K562 (cell line): Measurements from ENCODE around the gene ALS2CL. TPM values are rescaled to one million over a fixed set of nuclear protein-coding genes. Genes with fewer than 3 reads are reported as not detected.

ENCODE experiments used
- ARID1B ChIP-seq: fragments of 450-650 bp; IDR thresholded peaks from 2 replicates; pipeline ENCODE4 v1.6.1; 2016; ENCODE audit warnings: antibody characterized with exemption, mild to moderate bottlenecking, inconsistent platforms
- CGGBP1 ChIP-seq: fragments of 250-450 bp; sonication (Bioruptor Pico); IDR thresholded peaks from 2 replicates; pipeline ENCODE4 v1.9.0; 2021; ENCODE audit warnings: mild to moderate bottlenecking
- E2F5 ChIP-seq: sonication (generic); formaldehyde crosslinking; IDR thresholded peaks from 2 replicates; pipeline ENCODE4 v1.8.0; 2022; ENCODE audit warnings: mild to moderate bottlenecking, missing genetic modification reagents
- ELK1 ChIP-seq: sonication (generic); formaldehyde crosslinking; IDR thresholded peaks from 2 replicates; pipeline ENCODE4 v1.8.1; 2022; ENCODE audit warnings: missing genetic modification reagents
- IFI16 ChIP-seq: fragments of 250-450 bp; sonication (Bioruptor Pico); IDR thresholded peaks from 2 replicates; pipeline ENCODE4 v2.1.2; 2022; ENCODE audit warnings: mild to moderate bottlenecking, inconsistent platforms
- KDM4B ChIP-seq, 2 experiments: fragments of 450-650 bp in 1 of 2; sonication (generic) in 1 of 2; IDR thresholded peaks; 2 replicates each; pipeline ENCODE4 v1.6.1; 2016 to 2017; ENCODE audit warnings: borderline replicate concordance in 2 of 2, antibody characterized with exemption in 1 of 2, low read depth in 1 of 2, mild to moderate bottlenecking in 1 of 2
- MCM7 ChIP-seq, 2 experiments: fragments of 450-650 bp; IDR thresholded peaks; 2 replicates each; pipeline ENCODE4 v1.6.1; 2016 to 2018
- NFATC3 ChIP-seq: fragments of 450-650 bp; IDR thresholded peaks from 2 replicates; pipeline ENCODE4 v1.6.1; 2017; ENCODE audit warnings: mild to moderate bottlenecking
- POLR2G ChIP-seq: fragments of 200-400 bp; formaldehyde crosslinking; IDR thresholded peaks from 2 replicates; pipeline ENCODE4 v1.6.1; 2017; ENCODE audit warnings: low read depth, mild to moderate bottlenecking, antibody characterized with exemption, low read length, moderate library complexity
- PRMT5 ChIP-seq: sonication (generic); formaldehyde crosslinking; IDR thresholded peaks from 2 replicates; pipeline ENCODE4 v1.5.0; 2020; ENCODE audit warnings: missing genetic modification reagents
- RFX1 ChIP-seq: fragments of 450-650 bp; IDR thresholded peaks from 2 replicates; pipeline ENCODE4 v1.6.1; 2016; ENCODE audit warnings: mild to moderate bottlenecking, moderate library complexity
- RFX7 ChIP-seq: fragments of 250-450 bp; sonication (Bioruptor Pico); IDR thresholded peaks from 2 replicates; pipeline ENCODE4 v1.5.1; 2021; ENCODE audit warnings: mild to moderate bottlenecking
- SMARCA4 ChIP-seq: fragments of 450-650 bp; IDR thresholded peaks from 2 replicates; pipeline ENCODE4 v1.6.1; 2016
- SNIP1 ChIP-seq: fragments of 450-650 bp; IDR thresholded peaks from 2 replicates; pipeline ENCODE4 v1.7.1; 2017; ENCODE audit warnings: low read depth, mild to moderate bottlenecking
- SRSF3 ChIP-seq: fragments of 200-400 bp; formaldehyde crosslinking; IDR thresholded peaks from 2 replicates; pipeline ENCODE4 v1.6.1; 2016; ENCODE audit warnings: mild to moderate bottlenecking, low read length, moderate library complexity; ENCODE audit not compliant: insufficient read depth
- TCF15 ChIP-seq: fragments of 250-450 bp; sonication (Bioruptor Pico); IDR thresholded peaks from 2 replicates; pipeline ENCODE4 v1.8.0; 2022; ENCODE audit warnings: moderate library complexity, mild to moderate bottlenecking, inconsistent platforms
- TEAD2 ChIP-seq: fragments of 450-650 bp; IDR thresholded peaks from 2 replicates; pipeline ENCODE4 v1.6.1; 2016; ENCODE audit warnings: missing genetic modification characterization, control low read depth, missing compliant biosample characterization
- ZBTB17 ChIP-seq: fragments of 450-650 bp; formaldehyde crosslinking; IDR thresholded peaks from 2 replicates; pipeline ENCODE4 v1.4.0; 2020; ENCODE audit warnings: mild to moderate bottlenecking
- ZBTB2 ChIP-seq: fragments of 450-650 bp; IDR thresholded peaks from 2 replicates; pipeline ENCODE4 v1.6.1; 2016; ENCODE audit warnings: antibody characterized with exemption
- ZNF282 ChIP-seq: sonication (generic); formaldehyde crosslinking; IDR thresholded peaks from 2 replicates; pipeline ENCODE4 v1.8.1; 2023; ENCODE audit warnings: missing genetic modification reagents
- ZNF311 ChIP-seq: fragments of 250-450 bp; sonication (Bioruptor Pico); IDR thresholded peaks from 2 replicates; pipeline ENCODE4 v1.4.0; 2020; ENCODE audit warnings: mild to moderate bottlenecking, moderate library complexity
- ZNF398 ChIP-seq: fragments of 250-450 bp; sonication (Bioruptor Pico); IDR thresholded peaks from 2 replicates; pipeline ENCODE4 v1.8.0; 2021; ENCODE audit warnings: moderate library complexity, mild to moderate bottlenecking, inconsistent platforms
- ZNF551 ChIP-seq: fragments of 250-450 bp; sonication (Bioruptor Pico); IDR thresholded peaks from 2 replicates; pipeline ENCODE4 v1.5.0; 2021; ENCODE audit warnings: mild to moderate bottlenecking, moderate library complexity
- ZNF668 ChIP-seq: fragments of 250-450 bp; sonication (Bioruptor Pico); IDR thresholded peaks from 2 replicates; pipeline ENCODE4 v1.8.0; 2022; ENCODE audit warnings: mild to moderate bottlenecking, inconsistent platforms
- polyA plus RNA-seq, 8 experiments: library from polyadenylated mRNA; depleted of rRNA in 4 of 8; stranded (reverse) in 5 of 8; unstranded in 3 of 8; fragments of >200 nt; fragmentation: Nextera tagmentation in 2 of 8; fragmentation: Illumina TruSeq in 1 of 8; extraction: Ambion mirVana in 2 of 8; extraction: Trizol in 1 of 8; gene quantifications; 2 replicates each; pipeline versions ENCODE4 v1.2.1 to v1.2.3, GENCODE V29; 2011 to 2014; ENCODE audit warnings: inconsistent platforms in 1 of 8, missing spikeins in 1 of 8
- total RNA-seq, 7 experiments: library from RNA; depleted of rRNA in 6 of 7; stranded (reverse); fragments of >200 nt in 6 of 7; fragmentation: Illumina TruSeq in 2 of 7; extraction: Trizol in 2 of 7; gene quantifications; 2 replicates each; pipeline versions ENCODE4 v1.2.1 to v1.2.3, GENCODE V29; 2011 to 2021; ENCODE audit warnings: low replicate concordance in 1 of 7

ALS2CL gene
- total and polyA plus RNA-seq, 9 of the 15 experiments (the other 6 are each of a cell fraction or from before 2014, with no cell fraction given): 0.03 to 0.13 (median 0.05) TPM; not detected in 3

GRCh38 chr3:46629551-46630517 lies 63.6 kb downstream of the ALS2CL start (continued):
- TF ChIP-seq ZBTB2: no peak
- TF ChIP-seq TEAD2 (tag): no peak
- TF ChIP-seq TCF15 (CRISPR knock-in tag): no peak
- no peak for TF ChIP-seq RFX7
- TF ChIP-seq ZNF551 (CRISPR knock-in tag): no peak
- TF ChIP-seq RFX1: no peak
- peak; percentile 55 for TF ChIP-seq POLR2G
- TF ChIP-seq PRMT5 (CRISPR knock-in tag): no peak
- TF ChIP-seq ELK1: no peak
- no peak for TF ChIP-seq ZNF668
- no peak for TF ChIP-seq E2F5 (CRISPR knock-in tag)
- TF ChIP-seq ZNF282 (CRISPR knock-in tag): no peak
- TF ChIP-seq SRSF3: no peak
- TF ChIP-seq MCM7 (IDR thresholded peaks at IDR 0.05): no peak
- TF ChIP-seq NFATC3: no peak
- TF ChIP-seq ZNF398: no peak
- no peak for TF ChIP-seq KDM4B (IDR thresholded peaks at IDR 0.05; ENCODE audit: borderline replicate concordance in 2 of 2, low read depth in 1 of 2)
- TF ChIP-seq ZNF311: no peak
- TF ChIP-seq IFI16 (CRISPR knock-in tag): no peak
- TF ChIP-seq ARID1B: 0 out of 2 replicates have a peak, but pooled peaks have one; percentile 52
- TF ChIP-seq SMARCA4: no peak
- TF ChIP-seq ZBTB17 (CRISPR knock-in tag): peak; percentile 34; the same call in 1 of the 2 replicates
- no peak for TF ChIP-seq CGGBP1 (CRISPR knock-in tag)
- no peak for TF ChIP-seq SNIP1
